Measurements from ENCODE around the gene CHD2.

The CHD2 gene

DNA sequence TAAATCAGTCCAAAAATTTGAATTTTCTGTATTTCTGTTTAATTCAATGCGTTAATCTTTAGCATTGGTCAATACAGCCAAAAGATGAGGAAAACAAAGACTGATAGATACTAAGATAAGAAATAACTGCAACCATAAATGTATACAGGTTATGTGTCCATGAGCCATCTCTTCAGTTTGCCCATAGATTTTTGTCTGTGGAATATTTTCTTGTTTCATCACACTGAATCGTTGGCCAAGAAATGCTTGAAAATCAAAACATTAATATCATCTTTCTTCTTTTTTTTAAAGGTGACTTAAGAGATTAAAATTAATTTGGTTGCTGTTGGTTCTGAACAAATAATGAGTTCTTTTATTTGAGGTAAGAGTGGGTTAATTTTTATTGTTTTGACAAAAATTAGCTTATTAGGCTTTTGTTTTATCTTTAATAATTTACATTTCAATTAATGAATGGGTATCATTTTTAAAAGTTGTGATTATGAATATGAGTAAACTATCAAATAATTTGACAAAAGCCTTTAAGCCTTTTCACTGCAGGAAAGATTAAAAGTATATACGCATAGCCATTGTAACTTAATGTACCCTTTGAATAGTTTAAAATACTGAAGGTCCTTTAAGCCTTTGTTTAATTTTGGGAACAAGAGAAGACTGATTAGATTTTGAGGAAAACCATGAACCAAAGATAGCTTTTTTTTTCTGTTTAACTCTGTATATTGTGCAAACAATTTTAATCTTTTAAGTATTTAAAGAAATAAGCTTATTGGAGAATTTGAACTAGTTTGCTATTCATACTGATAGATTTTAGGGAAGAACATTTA lies 14.7 kb upstream of the CHD2 start:
- no peak for DNase-seq (ENCODE audit: low read depth)

- no peak for DNase-seq (ENCODE audit: low read depth)
Measured at GRCh38 chr15:92886042-92886537, 14.0 kb upstream of the CHD2 start.

DNA sequence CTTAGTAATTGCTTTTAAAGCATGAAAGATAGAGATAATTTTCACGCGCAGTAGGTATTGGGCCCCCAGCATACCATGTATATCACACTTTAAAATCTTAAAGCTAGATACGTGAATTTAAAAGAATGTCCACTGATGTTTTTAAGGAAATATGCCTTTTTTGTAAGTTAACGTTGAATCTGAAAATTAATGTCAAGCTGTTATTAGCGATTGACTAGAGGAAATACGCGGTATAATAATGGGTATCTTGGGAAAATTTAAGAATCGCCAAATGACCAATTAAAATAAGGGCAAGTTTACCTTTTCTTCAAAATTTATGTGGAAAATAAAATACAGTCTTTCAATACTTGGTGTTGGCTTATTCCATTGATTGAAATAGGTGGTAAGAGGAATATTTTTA lies 13.3 kb upstream of the CHD2 start:
- no peak for DNase-seq (ENCODE audit: low read depth)

DNA sequence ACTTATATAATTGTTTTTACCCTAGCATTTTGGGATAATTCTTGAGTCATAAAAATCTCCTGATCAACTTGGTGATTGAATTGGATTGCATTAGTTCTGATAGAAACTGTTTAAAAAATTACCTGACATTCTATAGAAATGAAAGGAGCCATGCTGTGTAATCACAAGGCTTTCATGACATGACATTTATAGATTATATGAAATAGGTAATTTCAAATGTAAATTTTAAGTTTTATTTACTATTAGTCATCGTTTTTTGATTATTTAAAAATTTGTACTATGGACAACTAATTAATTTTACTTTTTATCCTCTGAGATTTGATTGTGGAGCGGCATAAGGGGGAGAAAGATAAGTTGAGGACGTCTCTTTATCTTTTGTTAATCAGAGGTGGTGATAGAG lies 12.3 kb upstream of the CHD2 start:
- DNase-seq (ENCODE audit: low read depth): no peak

DNA sequence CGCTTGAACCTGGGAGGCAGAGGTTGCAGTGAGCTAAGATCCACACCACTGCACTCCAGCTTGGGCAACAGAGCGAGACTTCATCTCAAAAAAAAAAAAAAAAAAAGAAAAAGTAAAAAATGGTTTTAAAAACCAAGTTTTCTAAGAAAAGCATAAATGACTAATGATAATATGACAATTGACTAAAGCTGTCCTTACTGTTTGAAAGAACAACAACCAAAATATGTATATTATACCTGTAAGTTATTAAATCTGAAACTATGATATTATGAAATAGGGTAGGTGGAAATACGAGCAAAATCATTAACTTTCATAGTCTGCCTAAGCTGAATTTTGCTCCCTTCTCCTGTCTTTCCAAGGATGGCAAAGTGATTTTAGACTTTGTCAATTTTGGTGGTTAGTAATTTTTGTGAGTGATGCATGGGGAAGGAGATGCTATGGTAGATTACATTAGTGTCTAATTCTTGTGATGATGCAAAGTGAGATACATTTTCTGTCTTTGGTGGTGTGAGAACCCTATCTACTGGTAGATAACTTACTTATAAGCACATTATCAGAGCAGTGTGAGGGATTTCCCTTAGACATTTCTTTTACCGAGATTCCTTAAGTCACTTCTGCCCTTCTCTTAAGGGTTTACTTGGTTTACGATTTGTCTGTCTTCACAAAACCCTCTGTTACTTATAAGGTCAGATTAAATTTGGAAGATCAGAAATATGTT lies 10.6 kb upstream of the CHD2 start:
- no peak for DNase-seq (ENCODE audit: low read depth)

DNA sequence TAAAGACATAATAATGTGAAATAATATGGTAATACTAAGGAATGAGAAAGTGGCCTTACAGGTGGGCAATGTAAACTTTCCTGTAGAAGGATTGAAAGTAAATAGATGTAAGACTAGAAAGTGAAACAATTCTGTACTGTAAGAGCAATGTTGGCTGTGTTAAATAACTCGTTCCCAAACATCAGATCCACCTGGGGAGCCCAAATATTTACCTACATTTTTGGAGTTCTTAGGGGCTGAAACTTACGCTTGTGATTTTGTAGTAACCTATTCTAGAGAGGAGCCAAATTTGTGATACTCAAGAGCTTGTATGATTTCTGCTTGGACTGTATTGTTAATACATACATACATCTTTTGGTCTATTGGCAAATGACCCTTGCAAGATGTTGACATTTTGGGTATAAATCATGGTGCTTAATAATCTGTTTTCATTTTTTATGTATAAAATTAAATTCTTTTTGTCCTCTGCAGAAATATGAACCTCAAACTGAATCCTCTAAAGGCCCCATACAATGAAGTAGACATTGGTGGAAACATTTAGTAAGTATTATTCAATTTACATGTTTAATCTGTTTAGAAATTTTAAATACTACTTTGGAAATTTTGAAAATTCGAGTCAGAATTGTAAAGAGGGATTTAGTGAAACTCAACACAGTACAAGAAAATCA lies 8.5 kb upstream of the CHD2 start:
- no peak for DNase-seq (ENCODE audit: low read depth)

GRCh38 chr15:92892201-92892555 lies 7.9 kb upstream of the CHD2 start:
- DNase-seq (ENCODE audit: low read depth): no peak

DNA sequence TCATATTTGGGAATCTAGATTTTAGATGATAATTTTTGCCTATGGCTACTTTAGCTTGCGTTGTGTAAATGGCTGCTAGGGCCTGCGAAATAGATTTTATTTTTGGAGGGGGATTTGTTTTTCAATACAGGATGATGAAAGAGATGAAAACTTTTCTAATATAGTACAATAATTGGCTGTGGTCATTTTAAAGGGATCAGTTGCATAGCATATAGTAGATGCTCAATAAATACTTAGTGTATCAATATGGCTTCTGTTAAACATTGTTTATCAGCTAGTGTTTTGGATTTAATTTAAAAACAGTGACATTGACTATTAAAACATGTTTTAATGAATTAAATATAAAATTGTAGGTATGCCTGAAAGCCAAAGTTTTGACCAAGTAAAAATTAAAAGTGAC lies 6.9 kb upstream of the CHD2 start:
- no peak for DNase-seq (ENCODE audit: low read depth)

DNA sequence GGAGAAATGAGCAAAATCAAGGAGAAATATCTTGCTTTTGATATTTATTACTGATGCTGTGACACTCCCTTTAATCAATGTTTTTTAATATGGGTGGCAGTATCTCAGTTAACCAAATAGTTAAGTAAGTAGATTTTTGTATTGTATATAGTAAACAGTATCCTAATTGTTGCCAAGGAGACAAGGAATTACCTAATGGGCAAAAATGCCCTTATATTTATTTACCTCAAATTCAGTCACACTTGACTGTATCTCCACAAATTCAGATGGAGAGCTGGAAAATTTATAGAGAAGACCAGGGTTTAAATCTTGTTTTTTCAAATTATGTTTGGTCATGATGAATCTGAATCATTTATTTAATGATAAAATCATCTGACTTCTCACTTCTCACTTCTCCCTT lies 3.6 kb upstream of the CHD2 start:
- no peak for DNase-seq (ENCODE audit: low read depth)

DNA sequence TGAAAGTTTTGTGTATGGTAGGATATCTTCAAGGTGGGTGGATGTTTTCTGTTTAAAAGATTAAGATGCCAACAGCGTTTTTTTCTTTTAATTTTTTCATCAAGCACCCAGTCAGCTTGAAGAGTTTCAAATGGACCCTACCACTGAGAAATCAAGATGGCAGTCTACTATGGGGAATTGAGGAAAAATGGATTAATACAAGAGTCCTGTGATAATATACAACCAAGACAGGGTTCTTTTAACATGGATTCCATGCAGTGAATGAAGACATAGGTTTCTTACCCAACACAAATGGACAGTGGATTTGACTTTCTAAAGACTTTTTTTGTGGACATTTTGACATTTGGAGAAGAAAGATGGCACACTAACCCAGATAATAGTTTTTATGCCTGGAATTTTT lies 2.5 kb upstream of the CHD2 start:
- no peak for DNase-seq (ENCODE audit: low read depth)

- no peak for DNase-seq (ENCODE audit: low read depth)
Measured at GRCh38 chr15:92898988-92899582, 1.0 kb upstream of the CHD2 start.

DNA sequence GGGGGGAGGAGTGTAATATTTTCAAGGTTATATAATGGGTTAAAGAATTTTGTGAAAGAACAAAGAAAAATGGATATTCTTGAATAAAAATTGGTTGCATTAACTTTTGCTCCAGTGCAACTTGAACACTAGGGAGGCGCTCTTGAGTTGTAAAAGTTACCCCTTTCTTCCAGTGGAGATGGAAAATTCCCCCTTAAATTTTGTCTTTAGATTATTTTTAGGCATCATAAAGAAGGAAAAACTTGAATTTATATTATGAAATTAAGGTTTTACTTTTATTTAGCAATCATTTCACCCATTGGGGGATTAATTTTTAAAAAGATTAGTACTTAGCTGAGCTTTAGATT lies 550 bp upstream of the CHD2 start:
- no peak for DNase-seq (ENCODE audit: low read depth)

DNA sequence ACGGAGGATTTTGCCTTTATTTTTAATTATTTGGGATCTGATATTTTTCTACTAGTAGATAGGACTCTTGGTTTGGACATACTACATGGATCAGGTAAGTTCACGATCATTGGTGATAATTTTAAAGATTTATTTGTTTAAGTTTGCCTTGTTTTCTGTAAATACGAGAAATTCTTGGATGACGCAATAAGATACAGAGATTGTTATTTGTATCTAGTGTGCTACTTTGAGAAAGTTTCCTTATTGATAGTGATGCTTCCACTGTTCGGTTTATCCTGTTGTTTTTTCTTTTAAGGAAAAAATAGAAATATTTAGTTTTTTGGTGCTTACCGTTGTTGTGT lies 577 bp downstream of the CHD2 start:
- DNase-seq (ENCODE audit: low read depth): no peak

- DNase-seq (ENCODE audit: low read depth): no peak
Measured at GRCh38 chr15:92901072-92901761, 1.1 kb downstream of the CHD2 start.

GRCh38 chr15:92901995-92902394 lies 1.9 kb downstream of the CHD2 start:
- no peak for DNase-seq (ENCODE audit: low read depth)

- DNase-seq (ENCODE audit: low read depth): no peak
Measured at GRCh38 chr15:92902737-92903593, 2.8 kb downstream of the CHD2 start.

- no peak for DNase-seq (ENCODE audit: low read depth)
Measured at GRCh38 chr15:92903631-92903965, 3.5 kb downstream of the CHD2 start.

- peak; percentile 97 for DNase-seq (ENCODE audit: low read depth)
Measured at GRCh38 chr15:92903966-92904721, 4.0 kb downstream of the CHD2 start.

GRCh38 chr15:92904722-92905571 lies 4.8 kb downstream of the CHD2 start:
- no peak for DNase-seq (ENCODE audit: low read depth)

GRCh38 chr15:92906020-92906419 lies 5.9 kb downstream of the CHD2 start:
- no peak for DNase-seq (ENCODE audit: low read depth)

Measured in stimulated activated CD8-positive, alpha-beta memory T cell treated with anti-CD3 and anti-CD28 coated beads, Interleukin-15, amount 100 ng/mL, for 24 hours (primary cell).